A549 (cell line): ENCODE data around the gene GPR15. TPM values are rescaled to one million over a fixed set of nuclear protein-coding genes. Genes with fewer than 3 reads are reported as not detected.

ENCODE experiments used
- ATAC-seq, 2 experiments: fragments of 200-7000 bp in 1 of 2; fragments of >200 bp in 1 of 2; cut with Nextera tagmentation in 1 of 2; cut with Tn5 transposase in 1 of 2; 3 replicates each; pipeline versions ENCODE4 v1.8.0 to v1.9.1; 2018 to 2020; ENCODE audit warnings: mild to moderate bottlenecking in 1 of 2, moderate library complexity in 1 of 2
- CTCF ChIA-PET: fragments of 300-600 bp; sonication (Branson Sonifier 250); formaldehyde crosslinking; extraction: SDS; loops from one replicate; lab custom pipeline; 2021; ENCODE audit warnings: antibody characterized with exemption, inconsistent platforms; lab: Yijun Ruan, JAX
- POLR2A ChIA-PET: fragments of 350-600 bp; formaldehyde crosslinking; extraction: SDS; loops from one replicate; lab custom pipeline; 2021; ENCODE audit warnings: antibody characterized with exemption, inconsistent platforms; lab: Yijun Ruan, JAX
- DNase-seq, 2 experiments: peaks; one replicate each; pipeline versions ENCODE4 v3.0.0 to v3.0.0-alpha.2; 2011 to 2016; ENCODE audit warnings: low read depth in 1 of 2, low spot score in 1 of 2
- FAIRE-seq: peaks from 2 replicates; lab custom pipeline; 2011; peaks lifted over from hg19 to GRCh38; lab: Jason Lieb, UNC
- H3K27ac ChIP-seq, 2 experiments: fragments of >200 bp; sonication (Bioruptor Twin); formaldehyde crosslinking; 3 replicates each; pipeline ENCODE4 v1.5.1; 2016 to 2017
- H3K4me1 ChIP-seq: fragments of >200 bp; sonication (Bioruptor Twin); formaldehyde crosslinking; 3 replicates; pipeline ENCODE4 v1.6.1; 2016
- H3K4me2 ChIP-seq: fragments of >200 bp; sonication (Bioruptor Twin); formaldehyde crosslinking; 3 replicates; pipeline ENCODE4 v1.6.1; 2016
- H3K4me3 ChIP-seq: fragments of >200 bp; sonication (Bioruptor Twin); formaldehyde crosslinking; 3 replicates; pipeline ENCODE4 v1.5.1; 2016
- H3K9me3 ChIP-seq: fragments of >200 bp; sonication (Bioruptor Twin); formaldehyde crosslinking; 3 replicates; pipeline ENCODE4 v1.6.1; 2016
- ATOH8 ChIP-seq: fragments of 250-450 bp; sonication (Bioruptor Pico); IDR thresholded peaks from 2 replicates; pipeline ENCODE4 v1.5.0; 2020; ENCODE audit warnings: low read depth, mild to moderate bottlenecking, moderate library complexity
- BHLHE40 ChIP-seq: IDR thresholded peaks from 2 replicates; pipeline ENCODE4 v1.6.1; 2012; ENCODE audit warnings: low read depth, low read length, inconsistent platforms
- CBX2 ChIP-seq: fragments of 200-600 bp; sonication (generic); IDR thresholded peaks from 2 replicates; pipeline ENCODE4 v1.6.1; 2016; ENCODE audit warnings: low read depth, mild to moderate bottlenecking, borderline replicate concordance
- CBX8 ChIP-seq: fragments of 200-600 bp; sonication (generic); IDR thresholded peaks from 2 replicates; pipeline ENCODE4 v1.6.1; 2016
- CHD2 ChIP-seq: fragments of 150-350 bp; IDR thresholded peaks from 2 replicates; pipeline ENCODE4 v1.6.1; 2014; ENCODE audit warnings: low read length; ENCODE audit not compliant: partially characterized antibody
- CHD4 ChIP-seq: fragments of 200-600 bp; sonication (generic); IDR thresholded peaks from 2 replicates; pipeline ENCODE4 v1.6.1; 2016; ENCODE audit warnings: antibody characterized with exemption, mild to moderate bottlenecking, borderline replicate concordance
- CTCF ChIP-seq: fragments of >200 bp; sonication (Bioruptor Twin); formaldehyde crosslinking; IDR thresholded peaks from 3 replicates; pipeline ENCODE4 v1.5.1; 2016
- EHMT2 ChIP-seq: fragments of 200-600 bp; sonication (generic); IDR thresholded peaks from 2 replicates; pipeline ENCODE4 v1.6.1; 2016; ENCODE audit warnings: antibody characterized with exemption, low read depth, mild to moderate bottlenecking, moderate library complexity
- ESRRA ChIP-seq: fragments of 150-350 bp; IDR thresholded peaks from 2 replicates; pipeline ENCODE4 v1.6.1; 2014; ENCODE audit warnings: mild to moderate bottlenecking, low read length, borderline replicate concordance
- GATA3 ChIP-seq: IDR thresholded peaks from 2 replicates; pipeline ENCODE4 v1.6.1; 2012; ENCODE audit warnings: borderline replicate concordance
- HDAC2 ChIP-seq: fragments of 200-600 bp; sonication (generic); IDR thresholded peaks from 2 replicates; pipeline ENCODE4 v1.6.1; 2016
- HEYL ChIP-seq: fragments of 250-450 bp; sonication (Bioruptor Pico); IDR thresholded peaks from 2 replicates; pipeline ENCODE4 v1.8.0; 2021; ENCODE audit warnings: mild to moderate bottlenecking, moderate library complexity
- HOXB13 ChIP-seq: fragments of 250-450 bp; sonication (Bioruptor Pico); IDR thresholded peaks from 2 replicates; pipeline ENCODE4 v1.5.0; 2020; ENCODE audit warnings: low read depth, mild to moderate bottlenecking, moderate library complexity
- JUN ChIP-seq, 2 experiments: fragments of >200 bp; sonication (Bioruptor Twin); formaldehyde crosslinking; IDR thresholded peaks; 2 replicates in 1 of 2; 3 replicates in 1 of 2; pipeline ENCODE4 v1.6.1; 2016 to 2017
- JUNB ChIP-seq: fragments of >200 bp; sonication (Bioruptor Twin); formaldehyde crosslinking; IDR thresholded peaks from 2 replicates; pipeline ENCODE4 v1.6.1; 2016
- KDM5A ChIP-seq: fragments of 200-600 bp; sonication (generic); IDR thresholded peaks from 2 replicates; pipeline ENCODE4 v1.6.1; 2016; ENCODE audit warnings: antibody characterized with exemption, mild to moderate bottlenecking
- MAFK ChIP-seq: fragments of 450-650 bp; IDR thresholded peaks from 2 replicates; pipeline ENCODE4 v1.6.1; 2014; ENCODE audit not compliant: partially characterized antibody
- NFE2L2 ChIP-seq: fragments of 150-350 bp; conservative IDR thresholded peaks from 2 replicates; pipeline ENCODE4 v1.6.1; 2014; ENCODE audit warnings: low read length
- POLR2A ChIP-seq: IDR thresholded peaks from 2 replicates; pipeline ENCODE4 v1.6.1; 2012; ENCODE audit warnings: mild to moderate bottlenecking, low read length
- POLR2AphosphoS2 ChIP-seq: conservative IDR thresholded peaks from 2 replicates; pipeline ENCODE4 v1.6.1; 2012; ENCODE audit warnings: low read length, improper control_type of control experiment, inconsistent platforms
- RAD21 ChIP-seq, 2 experiments: fragments of >200 bp in 1 of 2; sonication (Bioruptor Twin) in 1 of 2; formaldehyde crosslinking in 1 of 2; IDR thresholded peaks in 1 of 2; conservative IDR thresholded peaks in 1 of 2; 2 replicates in 1 of 2; 3 replicates in 1 of 2; pipeline ENCODE4 v1.6.1; 2012 to 2018; ENCODE audit warnings: inconsistent platforms in 1 of 2
- SMC3 ChIP-seq: fragments of >200 bp; sonication (Bioruptor Twin); formaldehyde crosslinking; IDR thresholded peaks from 3 replicates; pipeline ENCODE4 v1.6.1; 2018; ENCODE audit warnings: inconsistent platforms
- SREBF2 ChIP-seq: fragments of 450-650 bp; IDR thresholded peaks from 2 replicates; pipeline ENCODE4 v1.6.1; 2014; ENCODE audit warnings: mild to moderate bottlenecking, moderate library complexity
- TFCP2L1 ChIP-seq: fragments of 250-450 bp; sonication (Bioruptor Pico); IDR thresholded peaks from 2 replicates; pipeline ENCODE4 v1.5.0; 2021; ENCODE audit warnings: mild to moderate bottlenecking
- ZC3H11A ChIP-seq: fragments of 450-650 bp; IDR thresholded peaks from 2 replicates; pipeline ENCODE4 v1.6.1; 2014; ENCODE audit warnings: antibody characterized with exemption, mild to moderate bottlenecking
- ZNF302 ChIP-seq: fragments of 250-450 bp; sonication (Bioruptor Pico); IDR thresholded peaks from 2 replicates; pipeline ENCODE4 v1.9.0; 2021; ENCODE audit warnings: inconsistent platforms, mild to moderate bottlenecking, moderate library complexity
- ZSCAN20 ChIP-seq: fragments of 250-450 bp; sonication (Bioruptor Pico); IDR thresholded peaks from 2 replicates; pipeline ENCODE4 v1.8.0; 2022; ENCODE audit warnings: mild to moderate bottlenecking, moderate library complexity
- WGBS: methylation state at CpG from one replicate; pipeline ENCODE4 v1.1.6; 2017; ENCODE audit errors: missing lambda C conversion rate; 5-methylcytosine and 5-hydroxymethylcytosine counted together
- polyA plus RNA-seq, 4 experiments: library from polyadenylated mRNA; depleted of rRNA in 3 of 4; stranded (reverse); fragments of >200 nt; fragmentation: RNase III in 1 of 4; extraction: RNeasy Plus Mini Kit Qiagen cat#74134 plus additional on column Dnase treatment in 1 of 4; gene quantifications; 2 replicates in 3 of 4; 3 replicates in 1 of 4; pipeline ENCODE4 v1.2.3, GENCODE V29; 2011 to 2017
- TF ChIP-seq, protein P1 (sequence below): IDR thresholded peaks from 2 replicates; pipeline ENCODE4 v1.6.1; 2012
- TF ChIP-seq, protein P2 (sequence below): fragments of >200 bp; sonication (Bioruptor Twin); formaldehyde crosslinking; IDR thresholded peaks from 2 replicates; pipeline ENCODE4 v1.6.1; 2016
- TF ChIP-seq, protein P3 (sequence below): IDR thresholded peaks from 2 replicates; pipeline ENCODE4 v1.6.1; 2012; ENCODE audit warnings: low read depth, borderline replicate concordance

GPR15 gene
- polyA plus RNA-seq, 2 of the 4 experiments (the other 2 are of a cell fraction), result not detected

GRCh38 chr3:98581474-98581873 lies 49.7 kb downstream of the GPR15 start:
- 89% methylated on average over 1 of the region's 1 CpG for WGBS

DNA sequence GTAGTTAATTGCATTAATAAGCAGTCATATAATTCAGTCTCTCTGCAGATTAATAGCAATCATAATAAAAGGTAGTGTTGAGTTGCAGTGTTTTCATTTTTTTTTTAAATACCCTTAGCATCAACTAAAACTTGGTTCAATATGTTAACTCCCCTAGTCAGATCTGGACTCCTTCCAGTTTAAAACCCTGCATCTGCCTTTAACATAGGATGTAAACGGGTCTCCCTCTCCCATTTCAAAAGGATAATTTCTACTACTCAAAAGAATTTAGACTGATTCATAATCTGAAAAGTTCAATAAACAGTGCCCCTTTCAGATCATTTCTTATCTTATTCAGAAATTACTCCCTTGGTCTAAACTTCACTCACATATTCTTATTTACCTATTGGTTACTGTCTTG lies 50.3 kb downstream of the GPR15 start:
- CTCF ChIA-PET, result interaction anchor here (1.3 kb wide), 2 partner anchors 10 to 21 kb away, joined by 3 to 4 read pairs; no protein-coding TSS in a partner anchor
- H3K9me3 ChIP-seq, result no peaks in the 10 kb centered on the region
- H3K4me3 ChIP-seq, result no peak overlapping the region
- peaks cover 6% of the 10 kb centered on the region; the same call in 2 of the 3 replicates for H3K4me1 ChIP-seq
- DNase-seq (no peak), ATAC-seq (no peak), FAIRE-seq (no peak)
- POLR2A ChIA-PET, result no interaction called here
- no peak overlapping the region for H3K4me2 ChIP-seq
- H3K27ac ChIP-seq, result no peak overlapping the region
- TF ChIP-seq MAFK (no peak), RAD21 (conservative IDR thresholded peaks at IDR 0.05 in 1 of 2, IDR thresholded peaks at IDR 0.05 in 1 of 2) (no peak), BHLHE40 (no peak), SMC3 (no peak), POLR2A (no peak), EHMT2 (no peak), GATA3 (no peak), ZNF302 (CRISPR knock-in tag) (no peak), JUNB (no peak), CTCF (no peak), TFCP2L1 (CRISPR knock-in tag) (no peak), CHD2 (no peak), JUN (IDR thresholded peaks at IDR 0.05) (no peak), POLR2AphosphoS2 (no peak), ESRRA (no peak), HDAC2 (no peak), KDM5A (no peak), ZSCAN20 (CRISPR knock-in tag) (no peak)
- TF ChIP-seq, protein P1, sequence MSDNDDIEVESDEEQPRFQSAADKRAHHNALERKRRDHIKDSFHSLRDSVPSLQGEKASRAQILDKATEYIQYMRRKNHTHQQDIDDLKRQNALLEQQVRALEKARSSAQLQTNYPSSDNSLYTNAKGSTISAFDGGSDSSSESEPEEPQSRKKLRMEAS, result no peak
- TF ChIP-seq, protein P2, sequence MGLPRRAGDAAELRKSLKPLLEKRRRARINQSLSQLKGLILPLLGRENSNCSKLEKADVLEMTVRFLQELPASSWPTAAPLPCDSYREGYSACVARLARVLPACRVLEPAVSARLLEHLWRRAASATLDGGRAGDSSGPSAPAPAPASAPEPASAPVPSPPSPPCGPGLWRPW, result no peak
- WGBS, result 92% methylated on average over 1 of the region's 1 CpG

More at GRCh38 chr3:98581474-98581873, 49.7 kb downstream of the GPR15 start:
- H3K4me1 ChIP-seq, result peaks cover 6% of the 10 kb centered on the region; the same call in 2 of the 3 replicates
- CTCF ChIA-PET, result interaction anchor here (1.3 kb wide), 2 partner anchors 11 to 21 kb away, joined by 3 to 4 read pairs; no protein-coding TSS in a partner anchor
- no peaks in the 10 kb centered on the region for H3K9me3 ChIP-seq
- FAIRE-seq (no peak), DNase-seq (no peak), ATAC-seq (no peak)
- TF ChIP-seq ZSCAN20 (CRISPR knock-in tag) (no peak), CBX8 (no peak), CBX2 (no peak), HEYL (CRISPR knock-in tag) (no peak), SREBF2 (no peak), HDAC2 (no peak), JUNB (no peak), ESRRA (no peak), NFE2L2 (no peak), CHD4 (no peak), ATOH8 (CRISPR knock-in tag) (no peak), POLR2A (no peak), ZC3H11A (no peak), HOXB13 (CRISPR knock-in tag) (no peak)
- TF ChIP-seq, protein P3, sequence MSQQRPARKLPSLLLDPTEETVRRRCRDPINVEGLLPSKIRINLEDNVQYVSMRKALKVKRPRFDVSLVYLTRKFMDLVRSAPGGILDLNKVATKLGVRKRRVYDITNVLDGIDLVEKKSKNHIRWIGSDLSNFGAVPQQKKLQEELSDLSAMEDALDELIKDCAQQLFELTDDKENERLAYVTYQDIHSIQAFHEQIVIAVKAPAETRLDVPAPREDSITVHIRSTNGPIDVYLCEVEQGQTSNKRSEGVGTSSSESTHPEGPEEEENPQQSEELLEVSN, result no peak
- no peak overlapping the region for H3K4me3 ChIP-seq
- H3K27ac ChIP-seq, result no peak overlapping the region
- POLR2A ChIA-PET, result no interaction called here
- H3K4me2 ChIP-seq, result no peak overlapping the region
